Skeletal muscle cell (primary cell): ENCODE results near the gene DUSP10.

Source experiments
- DNase-seq: peaks from one replicate; pipeline ENCODE4 v3.0.0-alpha.2; 2010; ENCODE audit warnings: low read depth
- H3K4me3 ChIP-seq: 2 replicates; pipeline ENCODE4 v1.5.1; 2011; ENCODE audit warnings: low read depth, mild to moderate bottlenecking, control low read depth, low read length, moderate library complexity

DUSP10 gene

GRCh38 chr1:221741703-221742554 lies at the start of gene DUSP10:
DUSP10 (minus strand) TSS chr1:221742089; CDS start chr1:221739744, 2,345 bp downstream.
- H3K4me3 ChIP-seq = peak within 1 kb of the TSS; percentile 92
- DNase-seq = peak; percentile 99

GRCh38 chr1:221788466-221788865 lies 46.6 kb upstream of the DUSP10 start:
- H3K4me3 ChIP-seq = no peak overlapping the region
- DNase-seq = no peak

- no peak for DNase-seq
- no peak overlapping the region for H3K4me3 ChIP-seq
Measured at GRCh38 chr1:221786647-221787046, 44.8 kb upstream of the DUSP10 start.

- no peak overlapping the region for H3K4me3 ChIP-seq
Measured at GRCh38 chr1:221783936-221784335, 42.0 kb upstream of the DUSP10 start.

GRCh38 chr1:221783437-221783836 lies 41.5 kb upstream of the DUSP10 start:
- no peak for DNase-seq
- no peak overlapping the region for H3K4me3 ChIP-seq

More at GRCh38 chr1:221783936-221784335, 42.0 kb upstream of the DUSP10 start:
- no peak for DNase-seq

- no peak for DNase-seq
- H3K4me3 ChIP-seq = no peak overlapping the region
Measured at GRCh38 chr1:221782970-221783369, 41.1 kb upstream of the DUSP10 start.

GRCh38 chr1:221782477-221782876 lies 40.6 kb upstream of the DUSP10 start:
- H3K4me3 ChIP-seq = no peak overlapping the region
- DNase-seq = no peak

GRCh38 chr1:221781102-221781755 lies 39.3 kb upstream of the DUSP10 start:
- DNase-seq = no peak
- no peak overlapping the region for H3K4me3 ChIP-seq

- H3K4me3 ChIP-seq = no peak overlapping the region
- DNase-seq = no peak
Measured at GRCh38 chr1:221780175-221780574, 38.3 kb upstream of the DUSP10 start.

- no peak for DNase-seq
- H3K4me3 ChIP-seq = no peak overlapping the region
Measured at GRCh38 chr1:221779771-221780170, 37.9 kb upstream of the DUSP10 start.

- no peak overlapping the region for H3K4me3 ChIP-seq
- no peak for DNase-seq
Measured at GRCh38 chr1:221778535-221779142, 36.8 kb upstream of the DUSP10 start.

- no peak for DNase-seq
- no peak overlapping the region for H3K4me3 ChIP-seq
Measured at GRCh38 chr1:221778125-221778524, 36.2 kb upstream of the DUSP10 start.

- H3K4me3 ChIP-seq = no peak overlapping the region
Measured at GRCh38 chr1:221777431-221778072, 35.7 kb upstream of the DUSP10 start.

GRCh38 chr1:221776495-221777301 lies 34.8 kb upstream of the DUSP10 start:
- DNase-seq = no peak
- H3K4me3 ChIP-seq = no peak overlapping the region

More at GRCh38 chr1:221777431-221778072, 35.7 kb upstream of the DUSP10 start:
- no peak for DNase-seq

- DNase-seq = no peak
- no peak overlapping the region for H3K4me3 ChIP-seq
Measured at GRCh38 chr1:221775206-221775605, 33.3 kb upstream of the DUSP10 start.

GRCh38 chr1:221774054-221774842 lies 32.4 kb upstream of the DUSP10 start:
- DNase-seq = no peak
- H3K4me3 ChIP-seq = no peak overlapping the region

GRCh38 chr1:221773383-221773782 lies 31.5 kb upstream of the DUSP10 start:
- DNase-seq = no peak
- H3K4me3 ChIP-seq = no peak overlapping the region

GRCh38 chr1:221772117-221772516 lies 30.2 kb upstream of the DUSP10 start:
- DNase-seq = no peak

More at GRCh38 chr1:221772117-221772516, 30.2 kb upstream of the DUSP10 start:
- no peak overlapping the region for H3K4me3 ChIP-seq
